ENCODE measurements around the gene ABTB2. TPM values are rescaled to one million over a fixed set of nuclear protein-coding genes. Genes with fewer than 3 reads are reported as not detected.

ABTB2 gene
- total RNA-seq, 1 experiment from 2014 or later: 46.3 TPM

- H3K4me1 ChIP-seq (ENCODE audit: insufficient read depth, low read length, poor library complexity, severe bottlenecking): peaks cover 24% of the 10 kb centered on the region
- no peak overlapping the region for H3K27ac ChIP-seq (ENCODE audit: low read depth, low read length, poor library complexity, severe bottlenecking)
- no peaks in the 10 kb centered on the region for H3K9me3 ChIP-seq (ENCODE audit: low read depth, low read length, poor library complexity, severe bottlenecking)
- DNase-seq (ENCODE audit: low spot score): no peak
- intact Hi-C loops (cut with micrococcal nuclease; ENCODE audit: unreplicated experiment): no loop called here
- BruUV-seq (replicated peaks): no TSS peak
- TF ChIP-seq CTCF (conservative IDR thresholded peaks at IDR 0.05; ENCODE audit: low read depth, low read length) (no peak), EZH2 (IDR thresholded peaks at IDR 0.05; ENCODE audit: borderline replicate concordance, low read depth, low read length, poor library complexity, severe bottlenecking) (no peak)
- no peaks in the 10 kb centered on the region for H3K27me3 ChIP-seq (replicated peaks; ENCODE audit: insufficient read depth, low read depth, low read length, poor library complexity)
- ChIA-PET POLR2A (ENCODE audit: low non-redundant PET) (interaction anchor here (0.5 kb wide), 1 partner anchor 103 kb away, joined by 18 read pairs; no protein-coding TSS in a partner anchor), CTCF (no interaction called here)
- H3K36me3 ChIP-seq (ENCODE audit: insufficient read depth, low read length, poor library complexity, severe bottlenecking): no peaks in the 10 kb centered on the region
- H3K4me3 ChIP-seq (ENCODE audit: low read depth, low read length, poor library complexity, severe bottlenecking): no peak overlapping the region
These were observed 181.0 kb downstream of the ABTB2 start for GRCh38 chr11:34176751-34177209.

DNA sequence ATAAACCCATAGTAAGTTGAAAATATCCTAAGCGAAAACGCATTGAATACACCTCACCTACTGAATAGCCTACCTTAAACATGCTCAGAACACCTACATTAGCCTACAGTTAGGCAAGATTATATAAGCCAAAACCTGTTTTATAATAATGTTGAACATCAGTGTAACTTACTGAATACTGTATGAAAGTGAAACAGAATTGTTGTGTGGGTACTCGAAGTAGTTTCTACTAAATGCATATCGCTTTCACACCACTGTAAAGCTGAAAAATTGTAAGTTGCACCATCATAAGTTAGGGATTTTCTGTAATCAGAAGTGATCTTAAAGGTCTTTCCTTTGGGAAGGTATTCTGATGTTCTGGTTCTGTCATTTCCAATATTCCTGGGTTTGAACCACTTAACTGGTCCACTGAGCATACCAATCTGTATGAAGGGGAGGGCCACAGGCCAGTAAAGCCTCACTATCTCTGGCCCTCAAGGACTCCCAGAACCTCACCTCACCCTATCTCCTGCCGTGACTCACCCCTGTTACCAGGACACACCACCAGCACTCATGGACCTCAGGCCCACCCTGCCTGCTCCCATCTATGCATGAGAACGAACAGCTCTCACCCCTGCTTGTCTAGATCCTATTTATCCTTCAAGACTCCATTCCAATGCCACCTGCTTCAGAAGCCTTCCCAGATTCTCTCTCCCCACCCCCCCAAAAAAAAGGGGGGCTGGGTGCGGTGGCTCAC, 182.4 kb downstream of the ABTB2 start:
- BruUV-seq (replicated peaks): no TSS peak
- Histone ChIP-seq H3K27ac (ENCODE audit: low read depth, low read length, poor library complexity, severe bottlenecking) (no peak overlapping the region), H3K4me1 (ENCODE audit: insufficient read depth, low read length, poor library complexity, severe bottlenecking) (peaks cover 24% of the 10 kb centered on the region), H3K27me3 (replicated peaks; ENCODE audit: insufficient read depth, low read depth, low read length, poor library complexity) (no peaks in the 10 kb centered on the region), H3K36me3 (ENCODE audit: insufficient read depth, low read length, poor library complexity, severe bottlenecking) (peaks cover 4% of the 10 kb centered on the region), H3K9me3 (ENCODE audit: low read depth, low read length, poor library complexity, severe bottlenecking) (no peaks in the 10 kb centered on the region), H3K4me3 (ENCODE audit: low read depth, low read length, poor library complexity, severe bottlenecking) (no peak overlapping the region)
- ChIA-PET CTCF (interaction anchor here (0.5 to 2.2 kb wide), 2 partner anchors 182 to 188 kb away, joined by 5 to 80 read pairs; partner anchors contain the start of gene ABTB2), POLR2A (ENCODE audit: low non-redundant PET) (no interaction called here)
- intact Hi-C loops (cut with micrococcal nuclease; ENCODE audit: unreplicated experiment): loop anchor here (2.0 kb wide), 1 partner anchor 317 kb away; no protein-coding TSS in a partner anchor
- DNase-seq (ENCODE audit: low spot score): no peak
- no peak for TF ChIP-seq EZH2 (IDR thresholded peaks at IDR 0.05; ENCODE audit: borderline replicate concordance, low read depth, low read length, poor library complexity, severe bottlenecking)
- TF ChIP-seq CTCF (conservative IDR thresholded peaks at IDR 0.05; ENCODE audit: low read depth, low read length): no peak

DNA sequence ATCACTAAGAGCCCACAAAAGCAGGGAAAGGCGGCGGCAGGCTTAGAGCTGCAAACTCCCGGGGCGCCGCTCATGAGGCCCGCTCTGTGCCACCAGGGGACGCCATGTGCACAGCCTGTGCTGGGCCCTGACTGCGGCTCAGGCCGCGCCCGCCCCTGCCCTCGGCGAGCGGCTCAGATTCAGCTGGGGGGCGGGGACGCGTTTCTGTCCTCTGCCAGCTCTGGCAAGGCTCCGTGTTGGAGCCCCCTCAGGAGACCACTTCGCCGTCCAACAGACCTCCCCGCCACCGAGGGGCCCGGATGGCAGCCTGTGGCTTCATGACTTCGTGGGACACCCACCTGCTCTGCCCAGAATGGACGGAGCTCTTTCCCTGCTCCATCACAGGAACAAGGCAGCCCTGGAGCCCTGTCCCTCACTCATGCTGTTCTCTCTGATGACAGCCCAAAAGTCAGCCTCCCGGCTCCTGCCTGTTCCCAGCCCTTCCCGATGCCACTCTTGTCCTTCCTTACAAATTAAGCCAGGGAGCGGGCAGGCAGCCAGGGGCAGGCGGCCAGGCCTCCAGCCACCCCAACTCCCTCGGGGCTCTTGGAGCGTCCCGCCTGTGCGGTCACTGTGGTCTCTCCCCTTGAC, 183.3 kb downstream of the ABTB2 start:
- POLR2A ChIA-PET (ENCODE audit: low non-redundant PET): interaction anchor here (0.7 kb wide), 1 partner anchor 19 kb away, joined by 3 read pairs; no protein-coding TSS in a partner anchor

More for the DNA sequence above, 183.3 kb downstream of the ABTB2 start:
- CTCF ChIA-PET: interaction anchor here (0.6 to 2.2 kb wide), 46 partner anchors 9 to 1238 kb away, joined by 3 to 80 read pairs (median 4); partner anchors contain the start of gene ABTB2
- peaks cover 4% of the 10 kb centered on the region for H3K36me3 ChIP-seq (ENCODE audit: insufficient read depth, low read length, poor library complexity, severe bottlenecking)
- intact Hi-C loops (cut with micrococcal nuclease; ENCODE audit: unreplicated experiment): loop anchor here (1.0 to 5.0 kb wide), 4 partner anchors 185 to 337 kb away; no protein-coding TSS in a partner anchor
- no peaks in the 10 kb centered on the region for H3K9me3 ChIP-seq (ENCODE audit: low read depth, low read length, poor library complexity, severe bottlenecking)
- no peaks in the 10 kb centered on the region for H3K27me3 ChIP-seq (replicated peaks; ENCODE audit: insufficient read depth, low read depth, low read length, poor library complexity)
- H3K27ac ChIP-seq (ENCODE audit: low read depth, low read length, poor library complexity, severe bottlenecking): no peak overlapping the region
- BruUV-seq (replicated peaks): no TSS peak
- TF ChIP-seq CTCF (conservative IDR thresholded peaks at IDR 0.05; ENCODE audit: low read depth, low read length) (peak; percentile 99), EZH2 (IDR thresholded peaks at IDR 0.05; ENCODE audit: borderline replicate concordance, low read depth, low read length, poor library complexity, severe bottlenecking) (no peak)
- H3K4me3 ChIP-seq (ENCODE audit: low read depth, low read length, poor library complexity, severe bottlenecking): peak overlapping the region; percentile 37
- DNase-seq (ENCODE audit: low spot score): peak; percentile 95
- H3K4me1 ChIP-seq (ENCODE audit: insufficient read depth, low read length, poor library complexity, severe bottlenecking): peaks cover 20% of the 10 kb centered on the region

Measured in A673 (cell line).